NCI-H446 treated with DMSO at 0.1 percent for 48 hours (cell line): Measurements from ENCODE around the gene DAD1.

Experiments used
- DNase-seq: peaks from one replicate; lab custom pipeline; 2025; lab: John Stamatoyannopoulos, UW

The DAD1 gene

DNA sequence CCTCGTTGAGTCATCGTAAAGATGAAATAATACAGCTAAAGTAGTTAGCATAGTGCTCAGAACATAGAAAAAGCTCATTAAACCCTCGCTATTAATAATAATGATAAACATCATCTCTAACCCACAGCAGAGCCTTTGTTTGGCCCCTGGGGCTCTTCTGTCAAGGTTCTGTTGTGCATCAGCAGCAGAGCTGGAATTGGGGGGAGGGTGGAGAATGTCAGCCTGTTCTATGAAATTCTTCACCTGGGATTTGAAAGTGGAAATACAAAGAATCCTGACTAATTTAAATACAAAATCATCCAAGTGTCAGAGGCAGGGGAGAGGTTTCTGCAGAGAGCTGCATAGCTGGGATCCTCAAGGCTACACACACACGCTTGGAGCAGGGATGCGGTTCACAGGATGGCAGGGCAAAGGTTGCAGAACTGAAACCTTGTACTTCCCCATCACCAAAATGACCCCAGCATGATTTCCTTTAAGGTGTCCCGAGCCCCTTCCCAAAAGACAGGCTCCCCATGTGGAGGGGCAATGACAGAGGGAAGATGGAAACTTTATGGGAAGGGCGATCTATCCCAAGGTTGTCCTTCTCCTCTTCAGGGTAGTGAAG is 71.8 kb downstream of the DAD1 start:
- DNase-seq, result no peak

DNA sequence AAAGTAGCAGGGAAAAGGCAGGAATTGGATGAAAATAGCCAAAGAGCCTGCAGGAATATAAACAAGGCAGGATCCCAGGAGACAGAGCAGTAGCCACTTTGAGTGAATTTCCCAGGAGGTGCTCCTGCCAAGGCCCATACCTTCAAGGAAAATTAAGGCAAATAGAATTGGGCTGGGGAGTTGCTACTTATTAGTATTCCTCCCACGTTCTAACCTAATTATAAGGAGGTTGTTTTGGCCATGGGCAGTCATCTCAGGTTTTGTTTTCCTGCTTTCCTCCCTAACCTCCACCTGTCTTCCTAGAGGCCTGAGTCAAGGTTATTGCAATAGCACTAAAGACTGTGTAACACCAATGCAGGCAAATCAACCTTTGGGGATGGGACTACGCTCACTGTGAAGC is 73.1 kb downstream of the DAD1 start:
- DNase-seq, result no peak
